Vagina (tissue), 2 donors: ENCODE results near the gene FAM153A. TPM values are rescaled to one million over a fixed set of nuclear protein-coding genes. Genes with fewer than 3 reads are reported as not detected.
"Not testable (repeated sequence)": the region's sequence is repeated elsewhere in the genome, so short reads cannot be mapped to it uniquely, and the experiment has no call there.

Source experiments
- DNase-seq, 2 donors: peaks; one replicate each; pipeline ENCODE4 v3.0.0-alpha.2; 2017; ENCODE audit errors: extremely low spot score in 2 of 2
- H3K27ac ChIP-seq: fragments of 200-600 bp; sonication (generic); one replicate; pipeline ENCODE4 v1.5.1; 2019
- H3K27me3 ChIP-seq: fragments of 200-600 bp; sonication (generic); one replicate; pipeline ENCODE4 v1.5.1; 2019
- H3K36me3 ChIP-seq, 2 donors: fragments of 200-600 bp; sonication (generic); one replicate each; pipeline ENCODE4 v1.5.1; 2017 to 2019
- H3K4me1 ChIP-seq: fragments of 200-600 bp; sonication (generic); one replicate; pipeline ENCODE4 v1.5.1; 2019
- H3K4me3 ChIP-seq, 2 donors: fragments of 200-600 bp; sonication (generic); 1 replicate in 1 of 2; 2 replicates in 1 of 2; pipeline ENCODE4 v1.5.1; 2016 to 2019
- H3K9me3 ChIP-seq: fragments of 200-600 bp; sonication (generic); one replicate; pipeline ENCODE4 v1.5.1; 2019
- intact Hi-C: fragments of 100-400 bp; cut with DNase I; formaldehyde crosslinking; loops from one replicate; pipeline ENCODE4 v1.15.1; 2023
- total RNA-seq: library from RNA; depleted of rRNA; stranded (reverse); fragments of >200 nt; gene quantifications from one replicate; pipeline ENCODE4 v1.2.3, GENCODE V29; 2016

Gene FAM153A
- total RNA-seq, 1 donor from 2014 or later: 4.2 TPM

- DNase-seq, H3K9me3 ChIP-seq, H3K4me1 ChIP-seq, H3K27ac ChIP-seq, H3K4me3 ChIP-seq, H3K36me3 ChIP-seq, H3K27me3 ChIP-seq, intact Hi-C loops: not testable (repeated sequence)
Measured at GRCh38 chr5:177695356-177695930, 87.3 kb downstream of the FAM153A start.

GRCh38 chr5:177694518-177694835, 88.2 kb downstream of the FAM153A start:
- H3K27ac ChIP-seq, H3K36me3 ChIP-seq, H3K4me1 ChIP-seq, DNase-seq, intact Hi-C loops, H3K4me3 ChIP-seq, H3K9me3 ChIP-seq, H3K27me3 ChIP-seq: not testable (repeated sequence)

- DNase-seq: not testable (repeated sequence)
Measured at GRCh38 chr5:177693671-177694517, 88.8 kb downstream of the FAM153A start.

GRCh38 chr5:177692969-177693368, 89.7 kb downstream of the FAM153A start:
- intact Hi-C loops, DNase-seq, H3K4me1 ChIP-seq, H3K27me3 ChIP-seq, H3K27ac ChIP-seq, H3K4me3 ChIP-seq, H3K36me3 ChIP-seq, H3K9me3 ChIP-seq: not testable (repeated sequence)

More at GRCh38 chr5:177693671-177694517, 88.8 kb downstream of the FAM153A start:
- H3K36me3 ChIP-seq, intact Hi-C loops, H3K27me3 ChIP-seq, H3K27ac ChIP-seq, H3K4me1 ChIP-seq, H3K4me3 ChIP-seq, H3K9me3 ChIP-seq: not testable (repeated sequence)

- H3K4me3 ChIP-seq, H3K9me3 ChIP-seq, DNase-seq, H3K27me3 ChIP-seq, intact Hi-C loops, H3K4me1 ChIP-seq, H3K36me3 ChIP-seq, H3K27ac ChIP-seq: not testable (repeated sequence)
Measured at GRCh38 chr5:177692507-177692906, 90.2 kb downstream of the FAM153A start.

GRCh38 chr5:177689011-177689610, 93.6 kb downstream of the FAM153A start:
- H3K4me1 ChIP-seq, intact Hi-C loops, H3K27ac ChIP-seq, DNase-seq, H3K9me3 ChIP-seq, H3K27me3 ChIP-seq, H3K4me3 ChIP-seq, H3K36me3 ChIP-seq: not testable (repeated sequence)

- H3K4me3 ChIP-seq, intact Hi-C loops, H3K27ac ChIP-seq, H3K4me1 ChIP-seq, H3K27me3 ChIP-seq, H3K9me3 ChIP-seq, H3K36me3 ChIP-seq, DNase-seq: not testable (repeated sequence)
Measured at GRCh38 chr5:177688091-177688490, 94.6 kb downstream of the FAM153A start.

GRCh38 chr5:177681920-177682319, 100.8 kb downstream of the FAM153A start:
- H3K27me3 ChIP-seq, H3K4me3 ChIP-seq, H3K4me1 ChIP-seq, intact Hi-C loops, H3K27ac ChIP-seq, H3K9me3 ChIP-seq, H3K36me3 ChIP-seq, DNase-seq: not testable (repeated sequence)

Other genes with a start within 250 kb of the FAM153A start
- 72.4 TPM for gene FAM193B, start 228.3 kb downstream of the FAM153A start, total RNA-seq
- 83.7 TPM for gene TMED9, start 190.7 kb downstream of the FAM153A start, total RNA-seq
- gene B4GALT7, start 182.8 kb downstream of the FAM153A start, total RNA-seq: 19.4 TPM
- gene PROP1, start 213.3 kb upstream of the FAM153A start, total RNA-seq: not detected